PC-9 (cell line): Measurements from ENCODE around the gene RYR1. TPM values are rescaled to one million over a fixed set of nuclear protein-coding genes. Genes with fewer than 3 reads are reported as not detected.

ENCODE experiments used
- BruUV-seq: library from RNA; stranded (reverse); fragments of 400-500 nt; replicated peaks from 2 replicates; lab custom pipeline; 2021; lab: Mats Ljungman, UMichigan
- CTCF ChIA-PET: fragments of 300-600 bp; sonication (Branson Sonifier 250); formaldehyde crosslinking; loops from one replicate; lab custom pipeline; 2022; ENCODE audit warnings: antibody characterized with exemption; lab: Charles Lee
- POLR2A ChIA-PET: fragments of 300-600 bp; sonication (Branson Sonifier 250); formaldehyde crosslinking; loops from one replicate; lab custom pipeline; 2022; ENCODE audit warnings: antibody characterized with exemption; ENCODE audit not compliant: unreplicated experiment; lab: Charles Lee
- DNase-seq, 2 experiments: peaks; one replicate each; pipeline versions ENCODE4 v3.0.0 to v3.0.0-alpha.2; 2015 to 2022; ENCODE audit warnings: mixed read lengths in 1 of 2
- H2AFZ ChIP-seq: fragments of 200-600 bp; sonication (generic); 2 replicates; pipeline ENCODE4 v1.8.1; 2017; ENCODE audit warnings: antibody characterized with exemption
- H3F3A ChIP-seq: fragments of 200-600 bp; sonication (generic); 2 replicates; pipeline ENCODE4 v1.8.1; 2017; ENCODE audit warnings: antibody characterized with exemption, mild to moderate bottlenecking, low read depth; ENCODE audit not compliant: insufficient read depth
- H3K27ac ChIP-seq: fragments of 200-600 bp; sonication (generic); 2 replicates; pipeline ENCODE4 v1.6.1; 2016; ENCODE audit warnings: mixed run types
- H3K27me3 ChIP-seq: fragments of 200-600 bp; sonication (generic); 2 replicates; pipeline ENCODE4 v1.6.1; 2016; ENCODE audit warnings: low read depth, mixed run types; ENCODE audit not compliant: insufficient read depth
- H3K36me3 ChIP-seq: fragments of 200-600 bp; sonication (generic); 2 replicates; pipeline ENCODE4 v1.6.1; 2016; ENCODE audit warnings: low read depth, mixed run types
- H3K4me1 ChIP-seq: fragments of 200-600 bp; sonication (generic); replicated peaks from 2 replicates; pipeline ENCODE4 v1.6.1; 2016; ENCODE audit warnings: mixed run types; ENCODE audit not compliant: insufficient read depth
- H3K4me2 ChIP-seq: fragments of 200-600 bp; sonication (generic); 2 replicates; pipeline ENCODE4 v1.6.1; 2017; ENCODE audit warnings: mixed run types
- H3K4me3 ChIP-seq: fragments of 200-600 bp; sonication (generic); 2 replicates; pipeline ENCODE4 v1.6.1; 2016; ENCODE audit warnings: mixed run types
- H3K79me2 ChIP-seq: fragments of 200-600 bp; sonication (generic); 2 replicates; pipeline ENCODE4 v1.6.1; 2017; ENCODE audit warnings: low read depth, mixed run types
- H3K9me2 ChIP-seq: fragments of 200-600 bp; sonication (generic); 2 replicates; pipeline ENCODE4 v1.8.1; 2017; ENCODE audit warnings: mild to moderate bottlenecking; ENCODE audit not compliant: insufficient read depth
- H3K9me3 ChIP-seq: fragments of 200-600 bp; sonication (generic); 2 replicates; pipeline ENCODE4 v1.8.1; 2016; ENCODE audit warnings: low read depth; ENCODE audit not compliant: insufficient read depth
- H4K20me1 ChIP-seq: fragments of 200-600 bp; sonication (generic); 2 replicates; pipeline ENCODE4 v1.8.1; 2017; ENCODE audit not compliant: insufficient read depth
- CTCF ChIP-seq: fragments of 200-600 bp; sonication (generic); conservative IDR thresholded peaks from 2 replicates; pipeline ENCODE4 v1.6.1; 2017; ENCODE audit warnings: mixed run types, antibody characterized with exemption, mild to moderate bottlenecking, moderate library complexity
- EZH2 ChIP-seq: fragments of 200-600 bp; sonication (generic); IDR thresholded peaks from 2 replicates; pipeline ENCODE4 v1.8.0; 2017; ENCODE audit warnings: antibody characterized with exemption, low read depth
- intact Hi-C: fragments of 100-400 bp; cut with micrococcal nuclease; formaldehyde crosslinking; loops from one replicate; pipeline ENCODE4 v1.10.0; 2022; ENCODE audit not compliant: unreplicated experiment
- total RNA-seq: library from RNA; stranded (reverse); gene quantifications from 2 replicates; pipeline ENCODE4 v1.2.3, GENCODE V29; 2021

RYR1 gene
- total RNA-seq, 1 experiment from 2014 or later, result 1.0 TPM

GRCh38 chr19:38444026-38444425 is 10.5 kb downstream of the RYR1 start:
- no TSS peak for BruUV-seq
- Histone ChIP-seq H3K27me3 (peaks cover 35% of the 10 kb centered on the region), H3K4me3 (no peak overlapping the region), H3K4me2 (no peak overlapping the region), H3K9me2 (no peaks in the 10 kb centered on the region), H3F3A (no peaks in the 10 kb centered on the region), H3K27ac (no peak overlapping the region), H3K79me2 (no peaks in the 10 kb centered on the region), H3K4me1 (no peaks in the 10 kb centered on the region), H3K36me3 (no peaks in the 10 kb centered on the region), H4K20me1 (no peaks in the 10 kb centered on the region), H3K9me3 (no peaks in the 10 kb centered on the region), H2AFZ (no peak overlapping the region)
- no peak for DNase-seq
- ChIA-PET POLR2A (no interaction called here), CTCF (no interaction called here)
- intact Hi-C loops, result no loop called here
- TF ChIP-seq CTCF, result no peak
- no peak for TF ChIP-seq EZH2

- ChIA-PET POLR2A (no interaction called here), CTCF (interaction anchor here (0.6 kb wide), 1 partner anchor 200 kb away, joined by 16 read pairs; no protein-coding TSS in a partner anchor)
- intact Hi-C loops, result no loop called here
- Histone ChIP-seq H3K4me1 (no peaks in the 10 kb centered on the region), H3K4me2 (no peak overlapping the region), H3K27ac (no peak overlapping the region), H4K20me1 (no peaks in the 10 kb centered on the region), H3F3A (no peaks in the 10 kb centered on the region), H2AFZ (no peak overlapping the region), H3K27me3 (peaks cover 44% of the 10 kb centered on the region), H3K9me2 (no peaks in the 10 kb centered on the region), H3K9me3 (no peaks in the 10 kb centered on the region), H3K36me3 (no peaks in the 10 kb centered on the region), H3K79me2 (no peaks in the 10 kb centered on the region), H3K4me3 (no peak overlapping the region)
- TF ChIP-seq CTCF (no peak), EZH2 (no peak)
- no TSS peak for BruUV-seq
- no peak for DNase-seq
These were observed 11.9 kb downstream of the RYR1 start for GRCh38 chr19:38445362-38445761.

GRCh38 chr19:38448225-38448624 is 14.7 kb downstream of the RYR1 start:
- no peaks in the 10 kb centered on the region for H3K36me3 ChIP-seq
- no peaks in the 10 kb centered on the region for H3K9me2 ChIP-seq
- POLR2A ChIA-PET, result no interaction called here
- intact Hi-C loops, result no loop called here
- H3K27ac ChIP-seq, result no peak overlapping the region
- BruUV-seq, result no TSS peak
- no peaks in the 10 kb centered on the region for H3K9me3 ChIP-seq
- H3K79me2 ChIP-seq, result no peaks in the 10 kb centered on the region
- no peak for TF ChIP-seq EZH2
- TF ChIP-seq CTCF, result no peak
- H3K27me3 ChIP-seq, result peaks cover 43% of the 10 kb centered on the region
- H3F3A ChIP-seq, result no peaks in the 10 kb centered on the region
- H3K4me3 ChIP-seq, result no peak overlapping the region
- no peak overlapping the region for H2AFZ ChIP-seq
- CTCF ChIA-PET, result no interaction called here
- H3K4me1 ChIP-seq, result no peaks in the 10 kb centered on the region
- no peak overlapping the region for H3K4me2 ChIP-seq
- DNase-seq, result no peak
- H4K20me1 ChIP-seq, result no peaks in the 10 kb centered on the region
